K562 (cell line): Measurements from ENCODE around the gene BPTF. TPM values are rescaled to one million over a fixed set of nuclear protein-coding genes. Genes with fewer than 3 reads are reported as not detected.

Experiments used
- EP300 ChIP-seq: IDR thresholded peaks from 2 replicates; pipeline ENCODE4 v1.6.1; 2012; ENCODE audit warnings: low read length, improper control_type of control experiment
- MTF1 ChIP-seq: fragments of 250-450 bp; sonication (Bioruptor Pico); IDR thresholded peaks from 2 replicates; pipeline ENCODE4 v1.9.0; 2021; ENCODE audit warnings: moderate library complexity, mild to moderate bottlenecking, inconsistent platforms, borderline replicate concordance
- POLR3A ChIP-seq: IDR thresholded peaks from 2 replicates; pipeline ENCODE4 v1.6.1; 2011; ENCODE audit warnings: borderline replicate concordance, mild to moderate bottlenecking, moderate library complexity; ENCODE audit not compliant: insufficient read length, insufficient read depth; ENCODE audit errors: extremely low read depth
- RB1 ChIP-seq: fragments of 450-650 bp; IDR thresholded peaks from 2 replicates; pipeline ENCODE4 v1.6.1; 2017; ENCODE audit warnings: low read depth, mild to moderate bottlenecking
- TAF1 ChIP-seq: IDR thresholded peaks from 2 replicates; pipeline ENCODE4 v1.6.1; 2011; ENCODE audit warnings: mild to moderate bottlenecking, low read length, moderate library complexity; ENCODE audit not compliant: insufficient read depth, control insufficient read depth, severe bottlenecking; ENCODE audit errors: extremely low read depth
- ZKSCAN3 ChIP-seq: fragments of 250-450 bp; sonication (Bioruptor Pico); IDR thresholded peaks from 2 replicates; pipeline ENCODE4 v1.4.0; 2020
- ZNF184 ChIP-seq: sonication (generic); formaldehyde crosslinking; IDR thresholded peaks from 2 replicates; pipeline ENCODE4 v1.5.0; 2020; ENCODE audit warnings: missing genetic modification reagents
- ZNF274 ChIP-seq: IDR thresholded peaks from 2 replicates; pipeline ENCODE4 v1.6.1; 2011; ENCODE audit warnings: low read depth, mild to moderate bottlenecking, low read length, moderate library complexity, borderline replicate concordance
- ZNF75A ChIP-seq: fragments of 450-650 bp; formaldehyde crosslinking; IDR thresholded peaks from 2 replicates; pipeline ENCODE4 v1.4.0; 2020; ENCODE audit warnings: mild to moderate bottlenecking
- polyA plus RNA-seq, 8 experiments: library from polyadenylated mRNA; depleted of rRNA in 4 of 8; stranded (reverse) in 5 of 8; unstranded in 3 of 8; fragments of >200 nt; fragmentation: Nextera tagmentation in 2 of 8; fragmentation: Illumina TruSeq in 1 of 8; extraction: Ambion mirVana in 2 of 8; extraction: Trizol in 1 of 8; gene quantifications; 2 replicates each; pipeline versions ENCODE4 v1.2.1 to v1.2.3, GENCODE V29; 2011 to 2014; ENCODE audit warnings: inconsistent platforms in 1 of 8, missing spikeins in 1 of 8
- total RNA-seq, 7 experiments: library from RNA; depleted of rRNA in 6 of 7; stranded (reverse); fragments of >200 nt in 6 of 7; fragmentation: Illumina TruSeq in 2 of 7; extraction: Trizol in 2 of 7; gene quantifications; 2 replicates each; pipeline versions ENCODE4 v1.2.1 to v1.2.3, GENCODE V29; 2011 to 2021; ENCODE audit warnings: low replicate concordance in 1 of 7
- TF ChIP-seq, protein P1 (sequence below): fragments of 450-650 bp; IDR thresholded peaks from 2 replicates; pipeline ENCODE4 v1.6.1; 2016; ENCODE audit warnings: mild to moderate bottlenecking, moderate library complexity
- TF ChIP-seq, protein P2 (sequence below): fragments of 450-650 bp; IDR thresholded peaks from 2 replicates; pipeline ENCODE4 v1.6.1; 2014; ENCODE audit warnings: low read depth, mild to moderate bottlenecking, moderate library complexity, borderline replicate concordance
- TF ChIP-seq, protein P3 (sequence below): fragments of 450-650 bp; formaldehyde crosslinking; IDR thresholded peaks from 2 replicates; pipeline ENCODE4 v1.4.0; 2020; ENCODE audit warnings: mild to moderate bottlenecking, moderate library complexity

Gene BPTF
- total and polyA plus RNA-seq, 9 of the 15 experiments (the other 6 are each of a cell fraction or from before 2014, with no cell fraction given), result 12.5 to 52.1 (median 26.9) TPM

DNA sequence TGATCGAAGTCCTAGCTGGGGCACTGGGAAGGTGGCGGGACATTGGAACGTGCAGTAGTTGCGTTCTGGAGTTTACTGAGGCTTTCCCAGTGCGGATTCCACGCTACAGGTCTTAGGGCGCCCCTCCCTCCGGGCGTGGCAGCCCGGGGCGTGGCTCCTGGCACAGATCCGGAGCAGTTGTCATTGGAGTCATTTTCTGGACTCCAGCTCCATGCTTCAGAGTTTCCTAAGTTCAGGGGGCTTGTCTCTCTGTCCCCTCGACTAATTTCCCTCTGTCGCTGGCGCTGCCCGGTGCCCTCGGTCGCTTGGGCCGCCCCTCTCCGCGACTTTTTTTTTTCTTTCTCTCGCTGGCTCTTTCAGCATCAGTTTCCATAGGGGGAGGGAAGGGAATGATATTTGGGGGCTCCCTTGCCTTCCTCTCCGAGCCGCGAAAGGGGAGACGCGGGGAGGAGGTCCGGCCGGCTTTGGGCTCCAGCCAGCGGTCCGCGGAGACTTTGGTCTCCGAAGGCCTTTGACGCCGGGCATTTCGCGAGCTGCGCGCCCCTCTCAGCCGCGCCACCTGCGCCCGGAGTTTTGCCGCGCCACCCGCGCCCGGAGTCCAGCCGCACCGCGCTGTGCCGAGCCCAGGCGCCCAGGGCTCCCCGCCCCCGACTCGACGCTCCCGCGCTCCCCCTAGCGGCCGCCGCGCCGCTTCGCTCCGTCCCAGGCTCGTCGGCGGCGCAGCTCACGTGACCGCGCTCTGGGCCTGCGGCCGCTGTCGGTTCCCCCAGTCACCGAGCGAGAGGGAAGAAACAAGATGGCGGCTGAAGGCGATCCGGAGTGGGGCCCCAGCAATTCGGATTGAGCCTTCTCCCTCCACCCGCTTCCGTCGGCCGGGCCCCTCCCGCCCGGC, at the start of gene BPTF (continued):
- TF ChIP-seq, protein P1, sequence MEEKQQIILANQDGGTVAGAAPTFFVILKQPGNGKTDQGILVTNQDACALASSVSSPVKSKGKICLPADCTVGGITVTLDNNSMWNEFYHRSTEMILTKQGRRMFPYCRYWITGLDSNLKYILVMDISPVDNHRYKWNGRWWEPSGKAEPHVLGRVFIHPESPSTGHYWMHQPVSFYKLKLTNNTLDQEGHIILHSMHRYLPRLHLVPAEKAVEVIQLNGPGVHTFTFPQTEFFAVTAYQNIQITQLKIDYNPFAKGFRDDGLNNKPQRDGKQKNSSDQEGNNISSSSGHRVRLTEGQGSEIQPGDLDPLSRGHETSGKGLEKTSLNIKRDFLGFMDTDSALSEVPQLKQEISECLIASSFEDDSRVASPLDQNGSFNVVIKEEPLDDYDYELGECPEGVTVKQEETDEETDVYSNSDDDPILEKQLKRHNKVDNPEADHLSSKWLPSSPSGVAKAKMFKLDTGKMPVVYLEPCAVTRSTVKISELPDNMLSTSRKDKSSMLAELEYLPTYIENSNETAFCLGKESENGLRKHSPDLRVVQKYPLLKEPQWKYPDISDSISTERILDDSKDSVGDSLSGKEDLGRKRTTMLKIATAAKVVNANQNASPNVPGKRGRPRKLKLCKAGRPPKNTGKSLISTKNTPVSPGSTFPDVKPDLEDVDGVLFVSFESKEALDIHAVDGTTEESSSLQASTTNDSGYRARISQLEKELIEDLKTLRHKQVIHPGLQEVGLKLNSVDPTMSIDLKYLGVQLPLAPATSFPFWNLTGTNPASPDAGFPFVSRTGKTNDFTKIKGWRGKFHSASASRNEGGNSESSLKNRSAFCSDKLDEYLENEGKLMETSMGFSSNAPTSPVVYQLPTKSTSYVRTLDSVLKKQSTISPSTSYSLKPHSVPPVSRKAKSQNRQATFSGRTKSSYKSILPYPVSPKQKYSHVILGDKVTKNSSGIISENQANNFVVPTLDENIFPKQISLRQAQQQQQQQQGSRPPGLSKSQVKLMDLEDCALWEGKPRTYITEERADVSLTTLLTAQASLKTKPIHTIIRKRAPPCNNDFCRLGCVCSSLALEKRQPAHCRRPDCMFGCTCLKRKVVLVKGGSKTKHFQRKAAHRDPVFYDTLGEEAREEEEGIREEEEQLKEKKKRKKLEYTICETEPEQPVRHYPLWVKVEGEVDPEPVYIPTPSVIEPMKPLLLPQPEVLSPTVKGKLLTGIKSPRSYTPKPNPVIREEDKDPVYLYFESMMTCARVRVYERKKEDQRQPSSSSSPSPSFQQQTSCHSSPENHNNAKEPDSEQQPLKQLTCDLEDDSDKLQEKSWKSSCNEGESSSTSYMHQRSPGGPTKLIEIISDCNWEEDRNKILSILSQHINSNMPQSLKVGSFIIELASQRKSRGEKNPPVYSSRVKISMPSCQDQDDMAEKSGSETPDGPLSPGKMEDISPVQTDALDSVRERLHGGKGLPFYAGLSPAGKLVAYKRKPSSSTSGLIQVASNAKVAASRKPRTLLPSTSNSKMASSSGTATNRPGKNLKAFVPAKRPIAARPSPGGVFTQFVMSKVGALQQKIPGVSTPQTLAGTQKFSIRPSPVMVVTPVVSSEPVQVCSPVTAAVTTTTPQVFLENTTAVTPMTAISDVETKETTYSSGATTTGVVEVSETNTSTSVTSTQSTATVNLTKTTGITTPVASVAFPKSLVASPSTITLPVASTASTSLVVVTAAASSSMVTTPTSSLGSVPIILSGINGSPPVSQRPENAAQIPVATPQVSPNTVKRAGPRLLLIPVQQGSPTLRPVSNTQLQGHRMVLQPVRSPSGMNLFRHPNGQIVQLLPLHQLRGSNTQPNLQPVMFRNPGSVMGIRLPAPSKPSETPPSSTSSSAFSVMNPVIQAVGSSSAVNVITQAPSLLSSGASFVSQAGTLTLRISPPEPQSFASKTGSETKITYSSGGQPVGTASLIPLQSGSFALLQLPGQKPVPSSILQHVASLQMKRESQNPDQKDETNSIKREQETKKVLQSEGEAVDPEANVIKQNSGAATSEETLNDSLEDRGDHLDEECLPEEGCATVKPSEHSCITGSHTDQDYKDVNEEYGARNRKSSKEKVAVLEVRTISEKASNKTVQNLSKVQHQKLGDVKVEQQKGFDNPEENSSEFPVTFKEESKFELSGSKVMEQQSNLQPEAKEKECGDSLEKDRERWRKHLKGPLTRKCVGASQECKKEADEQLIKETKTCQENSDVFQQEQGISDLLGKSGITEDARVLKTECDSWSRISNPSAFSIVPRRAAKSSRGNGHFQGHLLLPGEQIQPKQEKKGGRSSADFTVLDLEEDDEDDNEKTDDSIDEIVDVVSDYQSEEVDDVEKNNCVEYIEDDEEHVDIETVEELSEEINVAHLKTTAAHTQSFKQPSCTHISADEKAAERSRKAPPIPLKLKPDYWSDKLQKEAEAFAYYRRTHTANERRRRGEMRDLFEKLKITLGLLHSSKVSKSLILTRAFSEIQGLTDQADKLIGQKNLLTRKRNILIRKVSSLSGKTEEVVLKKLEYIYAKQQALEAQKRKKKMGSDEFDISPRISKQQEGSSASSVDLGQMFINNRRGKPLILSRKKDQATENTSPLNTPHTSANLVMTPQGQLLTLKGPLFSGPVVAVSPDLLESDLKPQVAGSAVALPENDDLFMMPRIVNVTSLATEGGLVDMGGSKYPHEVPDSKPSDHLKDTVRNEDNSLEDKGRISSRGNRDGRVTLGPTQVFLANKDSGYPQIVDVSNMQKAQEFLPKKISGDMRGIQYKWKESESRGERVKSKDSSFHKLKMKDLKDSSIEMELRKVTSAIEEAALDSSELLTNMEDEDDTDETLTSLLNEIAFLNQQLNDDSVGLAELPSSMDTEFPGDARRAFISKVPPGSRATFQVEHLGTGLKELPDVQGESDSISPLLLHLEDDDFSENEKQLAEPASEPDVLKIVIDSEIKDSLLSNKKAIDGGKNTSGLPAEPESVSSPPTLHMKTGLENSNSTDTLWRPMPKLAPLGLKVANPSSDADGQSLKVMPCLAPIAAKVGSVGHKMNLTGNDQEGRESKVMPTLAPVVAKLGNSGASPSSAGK, result peak; percentile 36
- peak; percentile 97 for TF ChIP-seq RB1
- no peak for TF ChIP-seq ZNF184
- TF ChIP-seq ZKSCAN3 (CRISPR knock-in tag), result no peak
- no peak for TF ChIP-seq POLR3A
- TF ChIP-seq ZNF75A (CRISPR knock-in tag), result no peak
- TF ChIP-seq ZNF274, result no peak
- peak; percentile 96 for TF ChIP-seq TAF1
- TF ChIP-seq, protein P2, sequence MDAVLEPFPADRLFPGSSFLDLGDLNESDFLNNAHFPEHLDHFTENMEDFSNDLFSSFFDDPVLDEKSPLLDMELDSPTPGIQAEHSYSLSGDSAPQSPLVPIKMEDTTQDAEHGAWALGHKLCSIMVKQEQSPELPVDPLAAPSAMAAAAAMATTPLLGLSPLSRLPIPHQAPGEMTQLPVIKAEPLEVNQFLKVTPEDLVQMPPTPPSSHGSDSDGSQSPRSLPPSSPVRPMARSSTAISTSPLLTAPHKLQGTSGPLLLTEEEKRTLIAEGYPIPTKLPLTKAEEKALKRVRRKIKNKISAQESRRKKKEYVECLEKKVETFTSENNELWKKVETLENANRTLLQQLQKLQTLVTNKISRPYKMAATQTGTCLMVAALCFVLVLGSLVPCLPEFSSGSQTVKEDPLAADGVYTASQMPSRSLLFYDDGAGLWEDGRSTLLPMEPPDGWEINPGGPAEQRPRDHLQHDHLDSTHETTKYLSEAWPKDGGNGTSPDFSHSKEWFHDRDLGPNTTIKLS, result 0 out of 2 replicates have a peak, but pooled peaks have one; percentile 29
- TF ChIP-seq EP300, result no peak; the same call in 1 of the 2 replicates
- no peak for TF ChIP-seq MTF1 (CRISPR knock-in tag)
- TF ChIP-seq, protein P3, sequence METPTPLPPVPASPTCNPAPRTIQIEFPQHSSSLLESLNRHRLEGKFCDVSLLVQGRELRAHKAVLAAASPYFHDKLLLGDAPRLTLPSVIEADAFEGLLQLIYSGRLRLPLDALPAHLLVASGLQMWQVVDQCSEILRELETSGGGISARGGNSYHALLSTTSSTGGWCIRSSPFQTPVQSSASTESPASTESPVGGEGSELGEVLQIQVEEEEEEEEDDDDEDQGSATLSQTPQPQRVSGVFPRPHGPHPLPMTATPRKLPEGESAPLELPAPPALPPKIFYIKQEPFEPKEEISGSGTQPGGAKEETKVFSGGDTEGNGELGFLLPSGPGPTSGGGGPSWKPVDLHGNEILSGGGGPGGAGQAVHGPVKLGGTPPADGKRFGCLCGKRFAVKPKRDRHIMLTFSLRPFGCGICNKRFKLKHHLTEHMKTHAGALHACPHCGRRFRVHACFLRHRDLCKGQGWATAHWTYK (CRISPR knock-in tag), result peak; percentile 58; the same call in 1 of the 2 replicates
